GM12873 (cell line): Measurements from ENCODE around the gene ZNF57.
A peak's percentile ranks its signal among the peaks of the same experiment; 100 is the strongest.

Experiments
- CTCF ChIP-seq: IDR thresholded peaks from 2 replicates; pipeline ENCODE4 v1.5.1; 2012; ENCODE audit warnings: low read depth, mild to moderate bottlenecking, moderate library complexity, low read length, control low read depth; ENCODE audit not compliant: insufficient read depth; ENCODE audit errors: missing control alignments

ZNF57 gene

GRCh38 chr19:2885736-2886135 lies 15.0 kb upstream of the ZNF57 start:
- TF ChIP-seq CTCF: no peak

- TF ChIP-seq CTCF: peak; percentile 65
Measured at GRCh38 chr19:2887391-2887914, 13.3 kb upstream of the ZNF57 start.

GRCh38 chr19:2888731-2889224 lies 11.9 kb upstream of the ZNF57 start:
- no peak for TF ChIP-seq CTCF

- no peak for TF ChIP-seq CTCF
Measured at GRCh38 chr19:2896694-2897093, 4.0 kb upstream of the ZNF57 start.

- TF ChIP-seq CTCF: no peak
Measured at GRCh38 chr19:2902590-2903218, 2.0 kb downstream of the ZNF57 start.

- TF ChIP-seq CTCF: no peak
Measured at GRCh38 chr19:2905918-2906519, 5.3 kb downstream of the ZNF57 start.

GRCh38 chr19:2906631-2907195 lies 6.0 kb downstream of the ZNF57 start:
- no peak for TF ChIP-seq CTCF
